GM19324 (cell line): ENCODE data around the gene ACTG2.

Experiments
- ATAC-seq: cut with Tn5 transposase; IDR thresholded peaks from one replicate; pipeline ENCODE4 v1.9.1; 2021; ENCODE audit warnings: mild to moderate bottlenecking, moderate library complexity; ENCODE audit not compliant: unreplicated experiment, low FRiP score

Gene ACTG2

GRCh38 chr2:73962798-73963197, 70.0 kb downstream of the ACTG2 start:
- ATAC-seq = no peak

GRCh38 chr2:73963385-73964120, 70.7 kb downstream of the ACTG2 start:
- ATAC-seq = no peak

GRCh38 chr2:73964223-73964622, 71.4 kb downstream of the ACTG2 start:
- no peak for ATAC-seq

GRCh38 chr2:73965053-73965452, 72.2 kb downstream of the ACTG2 start:
- no peak for ATAC-seq

- no peak for ATAC-seq
Observed at GRCh38 chr2:73968357-73968937, 75.6 kb downstream of the ACTG2 start.

GRCh38 chr2:73969356-73969755, 76.5 kb downstream of the ACTG2 start:
- ATAC-seq = no peak
